ENCODE measurements around the gene TTC38.
"Not testable (repeated sequence)": the region's sequence is repeated elsewhere in the genome, so short reads cannot be mapped to it uniquely, and the experiment has no call there.

Gene TTC38

DNA sequence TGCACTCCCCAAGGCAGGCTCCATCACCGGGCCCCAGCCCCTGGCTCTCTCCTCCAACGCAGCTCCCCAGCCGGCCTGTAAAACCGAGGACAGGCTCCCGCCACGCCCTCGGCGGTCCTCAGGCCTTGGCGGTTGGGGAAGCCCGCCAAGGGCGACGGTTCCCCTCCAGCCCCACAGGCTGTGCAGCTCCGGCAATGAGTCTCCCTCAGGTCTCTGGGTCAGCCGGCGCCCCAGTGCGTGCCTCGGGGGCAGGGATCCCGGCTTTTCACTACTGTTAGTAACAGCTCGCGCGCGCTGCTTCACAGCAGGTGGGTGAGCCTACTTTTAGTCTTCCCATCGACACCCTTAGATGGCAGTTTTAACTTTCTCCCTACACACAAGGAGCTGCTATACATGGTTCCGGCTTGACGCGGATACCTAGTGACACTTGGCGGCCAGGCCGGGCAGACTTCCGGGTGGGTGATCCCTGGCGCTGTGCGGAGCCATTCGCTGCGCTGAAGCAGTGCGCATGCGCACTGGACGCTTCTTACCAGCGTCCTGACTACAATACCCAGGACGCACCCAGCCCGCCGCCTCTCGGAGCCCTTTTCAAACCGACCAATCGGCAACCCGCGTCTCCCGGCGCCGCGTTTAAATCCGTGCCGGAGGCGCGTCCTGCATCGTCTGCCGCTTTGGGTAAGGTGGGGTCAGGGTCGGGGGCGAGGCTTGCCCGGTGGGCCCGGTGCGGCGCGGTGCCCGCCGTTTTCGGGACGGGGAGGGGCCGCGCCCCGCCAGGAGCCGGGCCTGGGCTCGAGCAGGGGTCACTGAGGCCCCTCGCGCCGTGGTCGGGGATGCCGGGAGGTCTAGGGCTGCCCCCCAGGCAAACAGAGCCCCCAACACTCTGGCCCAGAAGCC, 28.7 kb downstream of the TTC38 start, which contains the start of gene GTSE1:
GTSE1 (plus strand) TSS at position 614 of the 894 bp plus-strand sequence. CDS start 531 bp downstream, outside the sequence.
- DNase-seq (ENCODE audit: low read depth) = peak; percentile 97

DNA sequence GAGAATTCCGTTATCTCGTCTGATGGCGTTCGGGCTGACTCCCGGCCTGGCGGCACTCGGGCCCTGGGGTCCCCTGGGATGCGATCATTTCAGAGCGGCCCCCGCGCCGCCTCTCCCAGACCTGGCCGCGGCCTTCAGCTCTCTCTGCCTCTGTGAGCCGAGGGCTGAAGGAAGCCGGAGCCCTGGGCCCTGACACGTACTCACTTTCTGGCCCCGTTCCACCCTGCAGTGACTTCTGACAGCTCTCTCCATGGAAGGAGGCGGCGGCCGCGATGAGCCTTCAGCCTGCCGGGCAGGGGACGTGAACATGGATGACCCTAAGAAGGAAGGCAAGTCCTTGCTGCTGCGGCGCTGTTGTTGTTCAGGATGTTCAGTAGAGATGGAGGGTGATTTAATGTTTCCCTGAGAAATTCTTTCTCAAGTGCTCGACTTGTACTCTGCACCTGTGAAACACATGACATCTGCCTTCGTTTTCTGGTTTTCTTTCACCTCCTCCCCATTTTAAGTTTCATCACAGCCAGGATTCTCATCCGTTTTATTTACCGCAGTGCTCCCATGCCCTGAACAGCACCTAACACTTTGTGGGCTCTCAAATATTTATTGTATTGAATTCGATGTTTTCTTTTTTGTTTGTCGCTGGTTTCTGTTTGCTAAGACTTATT, 29.5 kb downstream of the TTC38 start:
- DNase-seq (ENCODE audit: low read depth) = no peak

DNA sequence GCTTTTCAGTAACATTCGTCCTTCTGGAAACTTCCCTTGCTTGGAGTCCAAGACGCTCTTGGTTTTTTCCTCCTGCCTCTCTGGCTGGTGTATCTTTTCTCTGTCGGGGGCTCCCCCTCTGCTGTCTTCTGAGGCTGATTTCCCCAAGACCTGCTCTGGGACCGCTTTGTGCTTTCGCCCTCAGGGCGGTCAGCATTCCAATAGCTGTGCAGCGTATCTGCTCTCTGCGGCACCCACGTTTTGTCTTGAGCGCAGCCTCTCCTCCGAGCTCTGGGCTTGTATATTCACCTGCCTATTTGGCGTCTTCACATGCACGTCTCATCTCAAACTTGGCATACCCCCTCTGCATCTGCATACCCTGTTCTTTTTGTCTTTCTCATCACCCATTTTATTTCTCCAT, 31.3 kb downstream of the TTC38 start:
- DNase-seq (ENCODE audit: low read depth) = no peak

DNA sequence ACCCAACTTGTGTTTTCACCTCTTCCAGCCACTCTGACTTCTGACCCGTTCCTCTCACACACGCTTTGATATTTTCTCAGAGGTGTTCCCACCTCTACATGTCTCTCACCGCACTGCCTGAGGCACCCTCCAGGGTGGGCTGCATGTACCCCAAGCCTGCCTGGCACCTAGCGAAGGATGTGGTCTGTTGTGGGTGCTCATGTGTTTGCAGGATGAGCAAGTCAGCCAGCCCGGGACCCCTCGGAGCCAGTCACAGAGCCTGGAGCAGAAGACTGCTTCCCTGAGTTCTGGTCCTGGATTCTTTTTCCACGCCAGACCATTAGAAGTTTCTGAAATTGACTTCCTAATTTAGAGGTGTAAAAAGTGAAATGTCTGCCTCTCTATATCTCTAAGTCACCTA, 32.7 kb downstream of the TTC38 start:
- DNase-seq (ENCODE audit: low read depth) = no peak

DNA sequence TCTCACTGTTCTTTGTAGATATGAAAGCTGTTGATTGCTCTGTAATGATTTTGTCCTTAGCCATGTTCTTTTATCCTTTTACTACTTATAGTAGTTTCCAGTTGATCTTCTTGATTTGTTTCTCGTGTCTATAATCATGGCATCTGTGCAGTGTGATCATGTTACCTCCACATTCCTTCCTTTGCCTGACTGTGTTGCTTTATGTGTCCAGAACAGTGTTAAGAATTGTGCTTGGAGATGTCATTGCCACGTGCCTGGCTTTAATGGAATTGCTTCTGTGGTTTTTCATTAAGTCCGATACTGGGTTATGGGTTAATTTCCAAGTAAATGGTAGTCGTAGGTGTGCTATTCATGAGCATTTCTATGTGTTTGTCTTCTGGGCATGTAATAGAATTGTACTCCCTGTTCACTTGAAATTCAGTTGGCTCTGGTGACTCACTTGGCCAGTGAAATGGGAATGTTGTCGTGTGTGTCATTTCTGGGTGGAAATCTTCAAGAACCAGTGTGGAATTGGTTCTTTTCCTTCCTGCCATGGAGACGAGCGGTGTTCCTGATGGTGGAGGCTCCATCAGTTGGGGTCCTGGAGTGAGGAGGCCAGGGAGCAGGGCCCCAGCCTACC, 35.6 kb downstream of the TTC38 start:
- no peak for DNase-seq (ENCODE audit: low read depth)

DNA sequence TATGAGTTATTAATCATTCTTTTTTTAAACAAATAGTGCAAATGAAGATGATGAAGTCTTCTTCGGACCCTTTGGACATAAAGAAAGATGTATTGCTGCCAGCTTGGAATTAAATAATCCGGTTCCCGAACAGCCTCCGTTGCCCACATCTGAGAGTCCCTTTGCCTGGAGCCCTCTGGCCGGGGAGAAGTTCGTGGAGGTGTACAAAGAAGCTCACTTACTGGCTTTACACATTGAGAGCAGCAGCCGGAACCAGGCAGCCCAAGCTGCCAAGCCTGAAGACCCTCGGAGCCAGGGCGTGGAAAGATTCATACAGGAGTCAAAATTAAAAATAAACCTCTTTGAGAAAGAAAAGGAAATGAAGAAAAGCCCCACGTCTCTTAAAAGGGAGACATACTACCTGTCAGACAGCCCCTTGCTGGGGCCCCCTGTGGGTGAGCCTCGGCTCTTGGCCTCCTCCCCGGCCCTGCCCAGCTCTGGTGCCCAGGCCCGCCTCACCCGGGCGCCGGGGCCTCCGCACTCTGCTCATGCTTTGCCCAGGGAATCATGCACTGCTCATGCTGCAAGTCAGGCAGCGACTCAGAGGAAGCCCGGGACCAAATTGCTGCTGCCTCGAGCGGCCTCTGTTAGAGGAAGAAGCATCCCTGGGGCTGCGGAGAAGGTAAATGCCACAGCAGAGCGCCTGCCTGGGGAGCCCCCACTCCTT, 40.6 kb downstream of the TTC38 start:
- DNase-seq (ENCODE audit: low read depth) = no peak

DNA sequence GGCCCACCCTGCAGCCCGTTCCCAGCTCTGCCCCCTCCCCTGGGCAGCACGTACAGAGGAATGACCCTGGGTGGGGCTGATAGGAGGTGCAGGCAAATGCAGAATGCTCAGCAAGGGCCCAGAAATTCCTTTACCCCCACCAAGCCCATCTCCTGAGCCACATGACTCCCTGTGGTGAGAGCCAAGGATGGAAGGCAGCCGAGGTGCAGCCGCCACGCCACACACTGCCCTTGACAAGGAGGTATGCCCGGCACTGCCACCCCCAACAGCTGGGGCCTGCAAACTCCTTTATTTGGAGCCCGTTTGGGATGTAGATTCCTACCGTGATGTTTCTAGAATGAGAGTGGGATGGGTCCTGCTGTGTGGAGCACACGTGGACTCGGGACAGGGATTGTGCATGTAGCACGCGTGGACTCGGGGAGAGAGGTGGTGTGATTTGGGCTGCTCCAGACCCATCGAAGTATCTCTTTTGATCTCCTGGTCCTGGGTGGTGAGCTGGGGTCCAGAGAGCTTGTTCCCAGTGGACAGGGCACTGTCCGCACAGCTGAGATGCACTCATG, 41.8 kb downstream of the TTC38 start:
- no peak for DNase-seq (ENCODE audit: low read depth)

DNA sequence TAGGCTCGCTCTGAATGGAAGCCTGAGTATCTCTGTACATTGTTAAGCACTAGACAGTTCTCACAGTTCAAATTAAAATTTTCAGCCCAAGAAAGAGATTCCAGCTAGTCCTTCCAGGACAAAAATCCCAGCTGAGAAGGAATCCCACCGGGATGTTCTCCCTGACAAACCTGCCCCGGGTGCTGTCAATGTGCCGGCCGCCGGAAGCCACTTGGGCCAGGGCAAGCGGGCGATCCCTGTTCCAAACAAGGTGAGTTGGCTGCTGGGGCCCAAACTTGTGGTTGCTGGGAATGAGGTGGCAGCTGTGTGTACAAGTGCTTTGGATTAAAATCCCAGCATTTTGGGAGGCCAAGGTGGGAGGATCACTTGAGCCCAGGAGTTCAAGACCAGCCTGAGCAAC, 44.2 kb downstream of the TTC38 start:
- no peak for DNase-seq (ENCODE audit: low read depth)

DNA sequence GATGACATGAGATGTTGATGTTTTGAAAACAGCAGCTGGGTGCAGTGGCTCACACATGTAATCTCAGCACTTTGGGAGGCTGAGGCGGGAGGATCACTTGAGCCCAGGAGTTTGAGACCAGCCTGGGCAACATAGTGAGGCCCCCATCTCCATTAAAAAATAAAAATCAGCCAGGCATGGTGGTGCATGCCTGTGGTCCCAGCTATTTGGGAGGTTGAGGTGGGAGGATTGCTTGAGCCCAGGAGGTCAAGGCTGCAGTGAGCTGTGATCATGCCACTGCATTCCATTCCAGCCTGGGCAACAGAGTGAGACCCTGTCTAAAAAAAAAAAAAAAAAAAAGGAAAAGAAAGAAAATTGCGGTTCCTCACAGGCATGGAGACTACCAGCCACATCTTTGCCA, 45.0 kb downstream of the TTC38 start:
- not testable (repeated sequence) for DNase-seq (ENCODE audit: low read depth)

DNA sequence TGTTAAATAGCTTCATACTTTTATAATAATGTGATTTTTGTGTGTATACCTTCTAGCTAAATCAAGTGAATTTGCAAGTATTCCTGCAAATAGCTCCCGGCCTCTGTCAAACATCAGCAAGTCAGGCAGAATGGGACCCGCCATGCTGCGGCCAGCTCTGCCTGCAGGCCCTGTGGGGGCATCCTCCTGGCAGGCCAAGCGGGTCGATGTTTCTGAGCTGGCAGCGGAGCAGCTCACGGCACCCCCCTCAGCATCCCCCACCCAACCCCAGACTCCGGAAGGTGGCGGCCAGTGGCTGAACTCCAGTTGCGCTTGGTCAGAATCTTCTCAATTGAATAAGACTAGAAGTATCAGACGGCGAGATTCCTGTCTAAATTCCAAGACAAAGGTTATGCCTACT, 48.2 kb downstream of the TTC38 start:
- no peak for DNase-seq (ENCODE audit: low read depth)

DNA sequence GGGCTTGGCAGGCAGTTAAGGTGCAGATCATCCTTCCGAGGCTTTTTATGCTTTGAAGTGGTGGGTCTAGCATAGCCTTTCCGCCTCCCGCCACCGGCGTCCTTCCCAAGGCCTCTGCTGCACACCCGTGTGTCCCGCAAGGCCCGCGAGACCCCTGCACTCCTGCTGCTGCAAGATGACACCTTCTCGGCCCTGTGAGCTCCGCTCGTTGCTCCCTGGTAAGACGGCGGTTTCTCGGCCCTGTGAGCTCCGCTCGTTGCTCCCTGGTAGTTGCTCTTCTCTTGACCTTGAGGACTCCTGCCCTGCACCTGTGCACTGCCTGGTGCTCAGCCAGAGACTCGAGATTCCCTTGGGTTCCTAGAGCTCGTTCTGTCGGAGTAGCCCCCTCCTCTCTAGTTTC, 49.8 kb downstream of the TTC38 start:
- DNase-seq (ENCODE audit: low read depth) = no peak

DNA sequence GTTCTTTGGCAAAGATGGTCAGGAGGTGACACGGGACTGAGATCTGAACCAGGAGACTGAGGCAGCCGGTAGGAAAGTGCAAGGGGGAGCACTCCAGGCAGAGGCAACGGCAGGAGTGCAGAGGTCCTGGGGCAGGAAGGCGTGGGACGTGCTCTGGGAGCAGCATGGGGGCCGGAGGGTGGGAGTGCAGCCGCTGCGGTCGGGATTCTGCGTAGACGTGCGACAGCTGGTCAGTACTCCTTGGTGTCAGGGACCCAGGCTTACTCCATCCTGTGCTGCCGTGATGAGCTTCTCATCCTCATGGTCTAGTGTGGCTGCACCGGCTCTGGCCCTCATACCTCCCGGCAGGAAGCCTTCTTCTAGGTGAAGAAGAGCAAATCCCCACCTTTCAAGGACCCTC, 50.8 kb downstream of the TTC38 start:
- no peak for DNase-seq (ENCODE audit: low read depth)

DNA sequence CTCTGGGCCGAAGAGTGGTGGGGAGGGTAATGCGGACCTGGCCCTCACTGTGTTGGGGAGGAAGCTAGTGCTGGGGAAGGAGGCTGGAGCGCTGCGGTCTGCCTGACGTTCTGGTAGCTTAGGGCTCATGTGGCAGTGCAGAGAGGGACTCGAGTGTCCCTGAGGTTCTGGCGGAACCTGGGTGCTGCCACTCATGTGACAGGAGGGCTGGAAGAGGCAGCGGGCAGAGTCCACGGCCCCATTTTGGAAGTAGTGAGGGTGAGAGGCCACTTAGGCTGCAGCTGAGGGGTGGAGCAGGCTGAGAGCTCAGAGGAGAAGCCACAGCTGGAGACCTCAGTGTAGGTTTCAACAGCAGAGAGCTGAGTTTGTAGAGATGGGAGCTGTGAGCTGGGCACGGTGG, 51.5 kb downstream of the TTC38 start:
- DNase-seq (ENCODE audit: low read depth) = no peak

DNA sequence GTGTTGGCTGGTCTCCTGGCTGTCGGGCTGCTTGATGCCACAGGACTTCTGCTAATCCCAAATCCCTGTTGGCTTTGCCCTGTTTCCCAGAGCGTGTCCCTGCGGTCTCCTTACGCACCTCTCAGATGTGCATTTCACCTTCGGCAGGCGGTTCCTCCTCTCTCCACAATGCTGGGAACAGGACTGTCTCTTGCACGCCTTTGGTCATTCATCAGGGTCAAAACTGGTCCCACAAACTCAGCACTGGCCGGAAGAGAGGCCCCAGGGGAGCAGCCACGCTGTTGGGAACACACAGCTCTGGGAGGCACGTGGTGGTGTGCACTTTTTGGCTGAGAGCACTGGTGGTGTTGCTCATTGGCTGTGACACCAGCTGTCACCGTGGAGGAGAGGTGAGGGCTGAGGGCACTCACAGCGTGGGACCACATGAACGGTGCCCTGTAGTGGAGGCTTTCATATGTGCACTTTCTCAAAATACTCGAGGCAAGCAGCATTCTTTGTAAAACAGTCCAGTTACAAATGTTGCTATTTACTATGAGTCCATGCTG, 52.4 kb downstream of the TTC38 start:
- no peak for DNase-seq (ENCODE audit: low read depth)

DNA sequence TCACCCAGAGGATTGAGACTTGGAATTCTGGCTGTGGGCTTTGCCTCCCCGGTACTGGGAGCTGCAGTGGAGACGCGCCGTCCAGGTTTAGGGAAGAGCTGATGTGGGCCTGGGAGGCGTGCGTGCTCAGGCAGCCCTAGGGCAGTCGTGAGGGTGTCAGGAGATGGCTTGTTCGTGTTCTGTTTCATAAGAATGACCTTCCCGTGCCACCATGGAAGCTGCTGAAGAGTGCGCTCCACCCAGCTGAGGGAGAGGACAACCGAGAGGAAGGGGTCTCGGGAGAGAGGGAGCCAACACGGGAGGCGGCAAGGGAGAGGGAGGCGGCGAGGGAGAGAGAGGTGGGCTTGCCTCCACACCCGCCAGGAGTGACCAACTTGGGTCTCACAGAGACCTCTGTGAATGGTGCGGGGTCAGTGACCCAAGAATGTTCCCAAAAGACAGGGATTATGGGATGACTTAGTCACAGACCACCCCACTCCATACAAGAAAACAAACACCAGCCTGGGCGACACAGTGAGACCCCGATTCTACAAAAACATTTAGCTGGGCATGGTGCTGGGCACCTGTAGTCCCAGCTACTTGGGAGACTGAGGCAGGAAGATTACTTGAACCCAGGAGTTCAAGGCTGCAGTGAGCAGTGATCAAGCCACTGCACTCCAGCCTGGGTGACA, 53.0 kb downstream of the TTC38 start:
- DNase-seq (ENCODE audit: low read depth) = no peak

DNA sequence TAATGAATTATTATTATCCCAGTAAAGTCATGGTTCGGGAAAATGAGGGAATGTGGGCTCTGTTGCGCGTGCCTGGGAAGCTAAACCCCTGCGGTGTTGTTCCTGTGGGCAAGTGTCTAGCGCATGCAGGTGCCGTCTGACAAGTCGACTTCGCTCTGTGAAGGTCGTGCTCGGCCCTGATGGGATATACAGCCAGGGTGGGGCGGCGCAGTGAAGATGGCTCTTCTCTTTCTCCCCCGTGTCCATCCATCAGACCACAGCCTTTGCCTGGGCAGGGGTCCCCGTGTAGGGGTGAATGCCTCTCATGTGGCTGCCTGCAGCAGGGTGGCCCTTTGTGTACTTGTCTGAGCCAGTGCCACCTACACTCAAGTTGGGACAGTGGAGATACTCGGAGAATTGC, 54.9 kb downstream of the TTC38 start:
- no peak for DNase-seq (ENCODE audit: low read depth)

DNA sequence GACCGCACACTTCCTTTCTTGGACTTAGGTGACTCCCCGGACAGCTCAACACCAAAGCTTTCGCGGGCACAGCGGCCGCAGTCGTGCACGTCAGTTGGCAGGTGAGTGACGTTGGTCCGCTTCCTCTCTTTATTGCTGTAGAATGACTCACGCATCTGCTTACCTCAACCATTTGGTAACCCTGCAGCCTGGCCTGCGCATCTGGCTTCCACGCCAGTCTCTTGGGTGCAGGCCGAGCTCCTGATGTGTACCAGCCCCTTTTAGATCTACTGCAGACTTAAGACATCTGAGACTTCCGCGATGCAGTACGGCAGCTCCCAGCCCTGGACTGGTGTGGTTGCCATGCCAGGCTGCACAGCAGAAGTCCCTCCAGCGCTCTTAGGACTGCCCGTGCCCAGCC, 55.4 kb downstream of the TTC38 start:
- no peak for DNase-seq (ENCODE audit: low read depth)

DNA sequence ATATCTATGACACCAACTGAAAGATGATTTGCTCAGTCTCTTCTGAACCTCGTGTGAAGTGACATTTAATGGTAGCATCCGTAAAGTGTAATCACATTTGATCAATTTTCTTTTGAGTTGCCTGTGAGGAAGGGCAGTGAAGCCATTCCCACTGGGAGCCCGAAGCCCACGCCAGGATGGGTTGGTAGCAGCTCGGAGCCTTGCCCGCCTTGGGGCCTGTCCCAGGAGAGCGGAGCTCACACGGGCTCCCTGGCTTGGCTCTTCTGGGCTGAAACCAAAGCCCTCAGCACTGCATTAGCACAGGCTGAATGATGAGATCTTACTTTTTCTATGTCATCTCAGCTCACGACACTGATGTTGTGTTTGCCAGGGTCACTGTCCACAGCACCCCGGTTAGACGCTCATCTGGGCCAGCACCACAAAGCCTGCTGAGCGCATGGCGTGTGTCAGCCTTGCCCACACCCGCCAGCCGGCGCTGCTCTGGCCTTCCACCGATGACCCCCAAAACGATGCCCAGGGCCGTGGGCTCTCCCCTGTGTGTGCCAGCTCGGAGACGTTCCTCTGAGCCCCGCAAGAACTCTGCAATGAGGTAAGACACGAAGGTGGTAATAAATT, 58.4 kb downstream of the TTC38 start:
- DNase-seq (ENCODE audit: low read depth) = no peak

DNA sequence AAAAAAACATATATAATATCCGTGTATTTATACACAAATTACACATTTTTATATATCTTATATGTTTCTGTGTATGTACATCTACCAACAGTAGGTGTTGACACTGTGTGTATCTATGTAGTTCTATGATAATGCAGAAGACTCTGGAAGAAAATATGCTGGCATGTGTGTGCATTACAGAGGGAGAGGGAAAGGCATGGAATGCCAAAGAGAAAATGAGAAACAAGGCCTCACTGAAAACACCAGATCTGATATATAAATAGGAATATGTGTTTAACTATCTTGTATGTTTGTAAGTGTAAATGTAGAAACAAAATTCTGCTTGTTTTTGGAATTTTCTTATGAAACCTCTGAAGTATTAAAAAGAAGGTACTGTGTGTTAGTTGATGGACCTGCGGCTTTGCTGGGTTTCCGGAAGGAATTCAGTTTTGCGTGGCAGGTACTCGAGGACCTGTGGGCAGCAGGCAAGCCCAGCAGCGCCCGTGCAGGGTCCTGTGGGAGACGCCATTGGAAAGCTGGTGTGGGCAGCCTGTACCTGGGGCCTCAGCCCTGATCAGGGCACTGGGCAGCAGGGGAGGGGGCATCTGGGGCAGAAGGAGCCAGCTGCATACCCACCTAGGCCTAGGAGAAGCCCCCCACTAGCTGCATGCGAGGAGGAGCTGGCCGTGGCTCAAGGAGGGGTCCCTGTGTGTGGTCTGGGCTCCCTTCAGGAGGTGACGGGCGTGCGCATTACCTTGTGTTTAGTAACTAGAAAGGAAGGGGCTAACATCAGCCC, 60.1 kb downstream of the TTC38 start:
- DNase-seq (ENCODE audit: low read depth) = no peak

DNA sequence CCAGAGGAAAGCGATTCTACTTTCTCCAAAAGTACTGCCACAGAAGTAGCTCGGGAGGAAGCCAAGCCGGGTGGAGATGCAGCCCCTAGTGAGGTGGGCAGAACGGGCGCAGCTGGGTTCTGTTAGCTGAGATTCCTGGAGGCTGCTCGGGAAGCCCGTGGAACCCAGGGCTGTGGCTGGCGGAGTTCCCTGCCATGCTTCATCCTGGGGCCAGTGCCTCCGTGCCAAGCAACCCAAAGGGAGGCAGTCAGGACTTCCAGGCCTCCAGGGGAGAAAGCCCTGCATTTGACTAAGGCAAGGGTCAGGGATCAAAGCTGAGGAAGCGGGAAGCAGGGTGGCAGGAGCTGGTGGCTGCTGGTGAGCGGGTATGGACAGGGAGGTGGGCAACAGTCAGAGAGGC, 61.0 kb downstream of the TTC38 start:
- DNase-seq (ENCODE audit: low read depth) = no peak

Data from CMK (cell line).